GM18517 (cell line): ENCODE data around the gene EMP3.
"Not testable (repeated sequence)": the region's sequence is repeated elsewhere in the genome, so short reads cannot be mapped to it uniquely, and the experiment has no call there.

Experiments
- ATAC-seq: cut with Tn5 transposase; IDR thresholded peaks from one replicate; pipeline ENCODE4 v1.9.1; 2021; ENCODE audit warnings: mild to moderate bottlenecking, moderate library complexity; ENCODE audit not compliant: unreplicated experiment

Gene EMP3, protein sequence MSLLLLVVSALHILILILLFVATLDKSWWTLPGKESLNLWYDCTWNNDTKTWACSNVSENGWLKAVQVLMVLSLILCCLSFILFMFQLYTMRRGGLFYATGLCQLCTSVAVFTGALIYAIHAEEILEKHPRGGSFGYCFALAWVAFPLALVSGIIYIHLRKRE

DNA sequence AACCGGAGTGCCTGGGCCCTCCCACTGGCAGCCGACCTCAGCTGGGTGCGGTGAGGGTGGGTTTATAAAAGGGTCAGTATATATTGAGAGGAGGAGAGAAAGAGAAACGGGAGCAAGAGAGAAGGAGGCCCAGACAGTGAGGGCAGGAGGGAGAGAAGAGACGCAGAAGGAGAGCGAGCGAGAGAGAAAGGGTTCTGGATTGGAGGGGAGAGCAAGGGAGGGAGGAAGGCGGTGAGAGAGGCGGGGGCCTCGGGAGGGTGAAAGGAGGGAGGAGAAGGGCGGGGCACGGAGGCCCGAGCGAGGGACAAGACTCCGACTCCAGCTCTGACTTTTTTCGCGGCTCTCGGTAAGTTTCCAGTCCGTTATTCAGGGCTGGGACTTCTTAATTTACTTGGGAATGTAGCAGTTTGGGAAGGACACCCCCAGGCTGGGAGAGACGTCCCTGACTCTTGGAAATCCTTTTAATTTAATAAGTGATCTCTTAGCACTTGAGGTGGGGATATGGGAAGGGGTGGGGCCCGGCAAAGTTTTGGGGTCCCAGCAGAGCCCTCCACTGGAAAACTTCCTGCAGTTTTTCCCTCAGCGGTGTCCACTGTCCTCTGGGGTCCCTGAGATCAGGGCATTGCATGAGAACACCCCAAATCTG, at the start of gene EMP3:
TSS of gene EMP3 (plus strand) at position 288 of the 646 bp plus-strand sequence. CDS start 1,293 bp downstream, outside the sequence.
- ATAC-seq, result no peak

DNA sequence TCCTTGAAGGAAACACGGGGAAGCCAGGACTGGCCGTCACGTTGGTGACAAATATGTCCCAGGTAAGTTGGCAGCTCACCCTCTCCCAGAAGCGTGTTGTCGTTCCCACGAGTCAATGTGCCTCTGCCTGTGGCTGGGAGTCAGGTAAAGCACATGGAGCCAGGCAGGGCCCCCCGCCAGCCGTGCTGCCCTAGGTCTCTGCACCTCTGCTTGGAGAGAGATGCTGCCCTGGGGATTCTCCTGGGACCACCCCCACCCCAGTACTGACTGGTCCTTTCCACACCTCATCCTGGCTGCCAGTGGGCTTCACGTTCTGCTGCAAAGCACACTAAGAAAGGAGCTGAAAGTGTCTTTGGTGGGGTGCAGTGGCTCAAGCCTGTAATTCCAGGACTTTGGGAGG, 45.6 kb upstream of the EMP3 start:
- ATAC-seq, result no peak

DNA sequence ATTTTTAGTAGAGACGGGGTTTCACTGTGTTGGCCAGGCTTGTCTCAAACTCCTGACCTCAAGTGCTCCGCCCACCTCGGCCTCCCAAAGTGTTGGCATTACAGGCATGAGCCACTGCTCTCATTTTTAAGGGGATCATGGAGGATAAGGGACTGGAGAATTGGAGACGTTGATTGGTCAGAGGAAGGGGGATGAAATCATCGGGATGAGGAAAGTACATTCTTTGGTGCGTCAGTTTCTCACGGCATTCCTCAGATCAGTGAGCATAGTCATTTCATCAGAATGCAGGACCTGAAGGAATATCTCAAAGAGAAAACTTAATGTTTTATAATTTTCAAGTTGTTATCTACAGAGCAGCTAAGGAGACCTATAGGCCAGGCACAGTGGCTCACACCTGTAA, 41.4 kb upstream of the EMP3 start:
- no peak for ATAC-seq

DNA sequence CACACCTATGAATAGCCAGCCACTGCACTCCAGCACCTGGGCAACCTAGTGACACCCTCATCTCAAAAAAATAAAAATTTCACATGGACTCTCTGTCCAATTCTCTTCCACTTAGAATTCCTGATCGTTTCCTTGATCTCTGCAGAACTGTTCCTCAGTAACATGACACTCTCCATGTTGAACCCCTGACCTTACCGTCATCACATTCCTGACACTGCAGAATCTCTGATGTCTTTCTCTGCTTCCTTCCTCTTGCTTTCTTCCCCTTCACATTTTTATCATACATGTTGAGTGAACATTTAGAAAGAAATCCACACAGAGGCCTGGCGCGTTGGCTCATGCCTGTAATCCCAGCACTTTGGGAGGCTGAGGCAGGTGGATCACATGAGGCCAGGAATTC, 40.5 kb upstream of the EMP3 start:
- no peak for ATAC-seq

DNA sequence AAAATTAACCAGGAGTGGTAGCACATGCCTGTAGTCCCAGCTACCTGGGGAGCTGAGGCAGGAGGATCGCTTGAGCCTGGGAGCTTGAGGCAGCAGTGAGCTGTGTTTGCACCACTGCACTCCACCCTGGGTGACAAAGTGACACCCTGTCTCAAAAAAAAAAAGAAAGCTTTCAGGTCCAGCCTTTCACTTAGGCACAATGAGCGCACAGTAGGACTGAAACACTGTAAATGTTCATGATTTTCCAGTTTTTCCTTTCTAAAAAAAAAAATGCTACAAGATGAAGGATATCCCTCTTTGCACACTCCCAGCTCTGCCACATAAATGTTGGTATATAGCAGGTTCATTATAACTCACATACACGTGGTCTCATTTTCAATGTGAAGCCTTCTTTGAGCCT, 37.6 kb upstream of the EMP3 start:
- no peak for ATAC-seq

DNA sequence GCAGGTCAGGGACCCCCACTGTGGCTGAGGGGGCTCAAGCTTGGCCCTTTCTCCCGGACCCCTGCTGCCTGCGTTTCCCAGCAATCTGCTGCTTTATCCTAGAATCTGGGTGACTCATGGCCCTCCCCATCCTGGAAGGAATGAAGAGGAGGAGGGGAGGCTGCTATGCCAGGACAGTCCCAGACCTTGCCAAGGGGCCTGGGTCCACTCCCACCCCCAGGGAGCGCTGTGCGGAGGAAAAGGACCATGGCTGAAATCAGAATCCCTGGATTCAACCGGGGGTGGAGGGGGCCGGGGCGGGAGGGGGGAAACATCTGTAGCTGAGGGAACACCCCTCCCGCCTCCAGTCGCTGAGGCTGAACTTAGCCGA, 35.0 kb upstream of the EMP3 start:
- ATAC-seq, result no peak

DNA sequence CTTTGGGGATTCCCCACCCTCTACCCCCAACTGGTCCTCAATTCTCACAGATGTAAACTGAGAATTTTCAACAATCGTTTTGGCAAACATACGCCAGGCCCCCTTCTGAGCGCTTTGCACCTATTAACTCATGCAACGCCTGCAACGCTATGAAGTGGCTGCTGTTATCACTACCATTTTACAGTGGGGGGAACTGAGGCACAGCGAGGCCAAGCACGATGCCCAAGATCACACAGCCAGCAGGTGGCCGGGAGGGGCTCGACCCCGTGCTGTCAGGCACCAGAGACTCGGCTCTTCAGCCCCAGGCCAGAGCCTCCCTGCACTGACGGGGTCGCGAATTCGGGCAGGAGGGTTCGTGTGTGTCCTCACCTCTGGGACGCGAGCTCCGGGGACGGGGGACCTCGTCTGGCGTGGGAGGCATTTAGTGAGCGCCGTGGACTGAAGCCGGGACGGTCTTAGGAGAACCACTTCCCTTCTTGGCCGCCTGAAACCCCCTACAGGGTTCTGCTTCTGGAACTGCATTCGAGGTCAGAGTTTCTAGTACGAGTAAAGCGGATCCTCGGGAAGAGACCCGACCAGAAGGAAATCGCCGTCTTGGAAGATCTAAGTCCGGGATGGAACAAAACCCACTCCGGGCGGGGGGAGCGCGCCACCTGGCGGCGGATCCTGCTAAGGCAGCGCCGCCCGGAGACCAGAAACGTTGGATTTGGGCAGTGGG, 34.4 kb upstream of the EMP3 start:
- ATAC-seq, result no peak

DNA sequence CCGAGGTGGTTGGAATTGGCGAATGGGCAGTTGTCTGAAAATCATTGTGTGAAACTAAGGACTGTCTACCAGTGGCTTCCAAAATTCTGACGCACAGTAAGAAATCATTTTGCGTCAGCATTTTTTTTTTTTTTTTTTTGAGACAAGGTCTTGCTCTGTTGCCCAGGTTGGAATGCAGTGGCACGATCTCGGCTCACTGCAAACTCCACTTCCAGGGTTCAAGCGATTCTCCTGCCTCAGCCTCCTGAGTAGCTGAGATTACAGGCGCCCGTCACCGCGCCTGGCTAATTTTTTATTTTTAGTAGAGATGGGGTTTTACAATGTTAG, 33.9 kb upstream of the EMP3 start:
- ATAC-seq, result not testable (repeated sequence)

DNA sequence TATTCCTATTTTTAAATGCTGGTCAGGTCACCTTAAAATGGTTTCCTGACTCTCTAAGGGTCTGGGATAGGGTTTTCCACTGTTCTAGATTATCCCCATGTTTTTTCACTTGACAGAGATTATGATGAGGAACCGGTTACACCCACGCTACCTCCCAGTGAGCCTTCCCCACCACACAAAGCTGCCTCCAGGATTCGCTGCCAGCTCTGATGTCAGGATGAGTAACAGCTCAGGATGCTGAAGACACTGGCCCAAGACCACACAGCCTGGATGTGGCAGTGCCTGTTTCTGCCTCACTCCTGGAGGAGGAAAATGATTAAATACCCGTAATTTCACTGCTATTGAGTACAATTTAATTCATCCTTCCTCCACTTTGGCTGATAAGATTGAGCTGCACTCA, 32.6 kb upstream of the EMP3 start:
- ATAC-seq, result no peak

DNA sequence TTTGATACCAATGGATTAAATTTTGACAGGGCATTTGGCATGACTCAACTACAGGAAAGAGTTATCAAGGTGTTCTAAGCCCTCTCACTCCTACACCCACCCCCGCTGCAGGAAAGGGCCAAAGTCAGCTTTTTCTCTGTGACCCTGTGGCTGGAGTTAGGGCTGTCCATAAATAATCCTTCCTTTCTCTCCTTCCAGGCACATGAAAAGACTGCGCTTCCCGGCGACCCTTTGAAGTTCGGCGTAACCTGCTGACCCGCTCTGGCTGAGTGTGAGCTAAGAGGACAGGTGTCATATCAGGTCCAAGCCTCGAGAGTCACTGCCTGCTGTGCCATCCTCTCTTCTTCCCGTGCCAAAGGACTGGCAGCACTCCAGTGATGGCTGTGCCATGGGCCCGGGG, 29.9 kb upstream of the EMP3 start:
- ATAC-seq, result no peak

DNA sequence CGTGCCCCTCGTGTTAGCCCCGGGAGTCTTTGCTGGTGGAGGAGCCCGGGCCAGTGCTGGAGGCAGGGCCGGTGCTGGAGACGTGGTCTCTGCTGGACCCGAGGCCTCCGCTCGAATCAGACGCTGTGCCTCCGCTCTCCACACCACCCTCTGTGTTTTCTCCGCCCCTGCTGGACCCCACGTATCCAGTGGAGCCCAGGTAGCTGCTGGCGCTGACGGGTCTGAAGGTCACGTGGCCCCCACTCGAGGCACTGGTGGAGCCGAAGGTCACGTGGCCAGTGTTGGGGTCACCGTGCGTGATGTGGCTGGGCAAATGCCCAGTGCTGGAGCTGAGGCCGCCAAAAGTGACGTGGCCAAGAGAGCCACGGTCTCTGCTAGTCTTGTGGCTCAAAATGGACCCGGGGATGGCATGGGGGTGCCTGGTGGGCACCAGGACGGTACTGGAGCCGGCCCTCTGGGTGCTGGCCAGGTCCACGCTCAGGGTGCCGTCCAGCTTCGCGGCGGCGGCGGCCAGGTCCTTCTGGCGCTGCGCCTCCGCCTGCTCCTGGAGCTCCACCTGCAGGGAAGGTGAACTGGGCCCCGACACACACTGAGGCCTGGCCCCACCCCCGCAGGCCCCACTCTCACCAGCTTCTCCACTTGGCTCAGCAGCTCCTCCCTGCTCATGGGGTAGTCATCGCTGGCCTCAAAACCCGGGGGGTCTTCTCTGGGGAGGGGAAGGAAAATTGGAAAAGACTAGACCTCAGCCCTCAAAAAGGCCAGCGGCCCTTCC, 28.2 kb upstream of the EMP3 start:
- ATAC-seq, result no peak

DNA sequence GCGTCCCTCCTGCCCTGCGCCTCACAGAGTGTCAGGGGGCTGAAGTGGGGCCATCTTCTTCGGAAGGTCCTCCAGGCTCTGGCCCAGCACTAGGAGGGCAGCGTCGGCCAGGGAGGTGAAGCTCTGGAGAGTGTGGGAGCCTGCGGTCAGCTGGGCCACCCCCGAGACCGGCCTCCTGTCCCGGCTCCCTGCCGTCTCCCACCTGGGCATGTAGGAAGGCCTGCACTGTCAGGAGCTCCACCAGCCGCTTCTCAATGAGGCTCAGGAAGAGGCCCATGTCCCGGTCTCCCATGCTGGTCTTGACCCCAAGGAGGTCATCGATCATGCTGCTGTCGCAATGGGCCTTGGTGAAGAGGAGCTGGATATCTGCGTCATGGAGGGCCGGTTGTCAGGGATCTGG, 27.4 kb upstream of the EMP3 start:
- no peak for ATAC-seq

DNA sequence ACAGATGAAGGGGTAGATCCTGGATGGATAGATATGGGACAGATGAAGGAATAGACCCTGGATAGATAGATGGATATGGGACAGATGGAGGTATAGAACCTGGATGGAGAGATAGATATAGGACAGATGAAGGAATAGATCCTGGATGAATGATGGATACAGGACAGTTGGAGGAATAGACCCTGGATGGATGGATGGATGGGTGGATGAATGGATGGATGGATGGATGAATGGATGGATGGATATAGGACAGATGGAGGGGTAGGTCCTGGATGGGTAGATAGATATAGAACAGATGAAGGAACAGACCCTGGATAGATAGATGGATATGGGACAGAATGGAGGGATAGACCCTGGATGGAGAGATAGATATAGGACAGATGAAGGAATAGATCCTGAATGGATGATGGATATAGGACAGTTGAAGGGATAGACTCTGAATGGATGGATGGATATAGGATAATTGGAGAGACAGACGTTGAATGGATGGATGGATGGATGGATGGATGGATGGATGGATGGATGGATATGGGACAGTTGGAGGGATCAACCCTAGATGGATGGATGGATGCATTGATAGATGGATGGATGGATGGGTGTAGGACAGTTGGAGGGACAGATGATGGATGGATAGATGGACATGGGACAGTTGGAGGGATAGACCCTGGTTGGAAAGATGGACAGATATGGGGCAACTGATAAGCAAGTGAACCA, 23.3 kb upstream of the EMP3 start:
- no peak for ATAC-seq

DNA sequence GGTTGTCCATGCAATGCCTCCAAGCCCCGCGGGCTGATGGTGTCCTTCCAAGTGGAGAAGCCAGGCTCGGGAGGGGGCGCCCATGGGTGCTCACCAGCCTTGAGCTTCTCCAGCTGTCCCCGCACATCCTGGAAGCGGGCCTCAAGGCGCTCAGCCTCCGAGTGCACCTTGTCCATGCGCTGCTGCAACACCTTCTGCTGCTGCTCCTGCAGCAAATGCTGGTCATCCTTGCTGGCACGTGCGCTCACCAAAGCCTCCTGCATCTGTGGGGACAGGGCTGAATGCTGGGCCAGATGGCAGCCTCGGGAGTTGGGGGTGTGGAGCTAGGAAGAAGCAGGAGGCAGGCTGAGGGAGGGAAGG, 22.8 kb upstream of the EMP3 start:
- ATAC-seq, result no peak

DNA sequence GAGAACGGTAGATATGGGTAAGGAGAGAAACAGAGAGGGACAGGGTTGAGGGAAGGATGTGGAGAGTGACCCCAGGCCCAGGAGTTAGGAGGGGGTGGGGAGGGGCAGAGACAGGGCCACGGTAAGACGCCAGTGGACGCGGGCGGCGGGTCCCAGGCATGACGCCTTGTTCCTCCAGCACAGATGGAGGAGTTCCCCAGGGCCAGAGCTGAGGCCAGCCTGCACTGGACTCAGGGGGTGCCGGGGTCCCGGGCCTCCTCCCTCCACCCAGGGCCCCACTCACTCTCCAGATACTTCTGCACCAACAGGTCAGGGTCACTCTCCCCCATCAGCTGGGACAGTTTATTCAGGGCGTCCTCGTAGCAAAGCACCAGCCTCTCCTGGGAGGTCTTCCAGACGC, 22.0 kb upstream of the EMP3 start:
- no peak for ATAC-seq

DNA sequence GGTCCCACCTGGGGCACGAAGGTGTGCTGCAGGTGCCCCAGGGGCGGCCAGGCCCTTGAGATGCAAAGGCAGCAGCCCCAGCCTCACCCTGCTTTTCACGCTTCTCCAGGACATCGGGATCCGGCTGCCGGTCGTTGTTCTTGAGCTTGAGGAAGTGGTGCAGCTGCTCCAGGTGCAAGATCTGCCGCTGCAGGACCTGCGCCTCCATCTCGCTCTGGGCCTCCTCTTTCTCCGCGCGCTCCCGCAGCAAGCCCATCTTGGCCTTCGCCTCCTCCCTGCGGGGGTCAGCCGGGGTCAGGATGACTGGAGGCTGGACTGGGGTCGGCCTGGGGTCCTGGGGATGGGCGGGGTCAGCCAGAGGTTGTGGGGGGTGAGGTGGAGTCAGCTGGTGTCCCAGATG, 21.5 kb upstream of the EMP3 start:
- ATAC-seq, result no peak

DNA sequence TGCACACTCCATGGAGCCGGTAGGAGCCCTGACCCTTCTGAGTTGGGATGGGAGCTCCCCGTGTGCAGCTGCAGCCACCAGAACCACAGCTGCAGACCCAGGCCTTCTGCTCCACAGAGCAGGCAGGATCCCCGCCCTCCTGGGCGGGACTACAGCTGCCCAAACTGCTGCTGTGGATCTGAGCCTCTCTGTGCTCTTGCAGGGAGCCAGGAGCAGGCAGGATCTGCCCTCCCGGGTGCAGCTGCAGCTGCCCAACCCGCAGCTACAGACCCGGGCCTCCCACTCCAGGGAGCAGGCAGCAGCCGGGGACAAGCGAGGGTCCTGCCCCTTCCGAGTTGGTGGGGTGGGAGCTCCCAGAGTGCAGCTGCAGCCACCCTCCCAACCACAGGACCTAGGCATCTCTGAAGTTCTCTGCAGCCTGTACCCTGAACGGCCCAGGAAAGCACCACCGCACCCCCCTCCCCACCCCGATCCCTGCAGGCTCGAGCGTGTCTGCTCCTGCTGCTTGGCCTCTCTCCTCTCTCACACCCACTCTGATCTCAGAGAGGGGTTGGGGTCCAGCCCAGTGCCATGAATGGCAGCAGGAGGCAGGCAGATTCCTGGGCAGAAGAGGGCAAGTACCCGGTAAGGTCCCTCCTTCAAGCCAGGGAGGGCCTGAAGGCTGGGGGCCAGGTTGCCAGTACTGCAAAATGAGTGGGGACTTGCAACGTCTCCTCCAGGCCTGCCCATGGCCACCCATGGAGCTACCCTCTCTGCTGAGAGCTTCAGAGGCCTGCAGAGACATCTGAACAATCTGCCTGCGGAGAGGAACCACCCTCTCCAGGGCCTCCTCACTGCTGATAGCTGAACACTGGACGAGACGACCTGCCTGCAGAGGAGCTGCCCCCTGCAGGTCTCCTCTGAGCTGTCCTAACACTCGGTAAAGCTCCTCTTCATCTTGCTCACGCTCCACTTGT, 16.4 kb upstream of the EMP3 start:
- no peak for ATAC-seq

DNA sequence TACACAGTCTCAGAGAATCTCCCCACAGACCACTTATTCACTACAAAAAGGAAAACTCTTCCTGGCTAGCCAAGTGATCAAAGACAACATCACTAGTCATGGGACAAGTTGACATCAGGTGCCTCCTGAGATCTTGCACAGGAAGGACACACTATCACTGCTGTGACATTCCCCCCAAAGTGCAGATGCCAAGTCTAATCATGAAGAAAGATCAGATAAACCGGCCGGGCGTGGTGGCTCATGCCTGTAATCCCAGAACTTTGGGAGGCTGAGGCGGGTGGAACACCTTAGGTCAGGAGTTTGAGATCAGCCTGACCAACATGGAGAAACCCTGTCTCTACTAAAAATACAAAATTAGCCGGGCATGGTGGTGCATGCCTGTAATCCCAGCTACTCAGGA, 15.6 kb upstream of the EMP3 start:
- not testable (repeated sequence) for ATAC-seq

DNA sequence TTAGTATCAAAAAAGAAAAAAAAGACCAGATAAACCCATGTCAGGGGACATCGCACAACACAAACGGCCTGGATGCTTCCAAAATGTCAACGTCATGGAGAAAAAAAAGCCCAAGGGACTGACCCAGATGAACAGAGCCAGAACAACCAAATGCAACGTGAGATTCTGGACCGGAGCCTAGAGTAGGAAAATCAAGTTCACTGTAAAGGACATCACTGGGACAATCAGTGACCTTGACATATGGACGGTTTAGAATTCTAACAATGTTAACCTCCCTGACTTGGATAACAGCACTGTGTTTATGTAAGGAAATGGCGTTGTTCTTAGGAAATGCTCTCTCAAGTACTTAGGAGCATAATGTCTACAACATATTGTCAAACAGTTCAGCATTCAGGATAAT, 15.1 kb upstream of the EMP3 start:
- ATAC-seq, result no peak

DNA sequence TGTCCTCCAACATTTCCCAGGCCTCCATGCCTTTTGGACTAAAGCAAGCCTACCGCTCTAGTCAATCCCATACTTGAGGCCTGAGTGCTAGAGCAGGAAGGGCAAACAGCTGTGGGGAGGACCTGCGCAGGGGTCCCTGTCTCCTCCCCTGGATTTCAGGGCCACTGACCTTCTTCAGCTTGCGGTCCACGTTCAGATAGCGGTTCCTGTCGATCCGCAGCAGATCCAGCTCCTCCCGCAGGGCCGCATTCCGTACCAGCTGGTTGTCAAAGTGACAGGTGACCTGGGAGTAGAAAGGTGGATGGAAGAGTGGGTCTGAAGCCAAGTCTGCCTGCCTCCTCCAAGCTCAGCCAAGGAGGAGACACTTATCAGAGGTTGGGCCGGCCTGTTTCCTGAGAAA, 14.0 kb upstream of the EMP3 start:
- no peak for ATAC-seq
